GM06990 (cell line): ENCODE measurements around the gene AUTS2.

Experiments used
- DNase-seq: peaks from one replicate; pipeline ENCODE4 v3.0.0-alpha.2; 2011; ENCODE audit not compliant: insufficient read length; ENCODE audit errors: extremely low read depth
- H3K27me3 ChIP-seq: replicated peaks from 2 replicates; pipeline ENCODE4 v1.6.0; 2011; ENCODE audit warnings: low read length; ENCODE audit not compliant: control insufficient read depth, insufficient read depth
- H3K36me3 ChIP-seq: 2 replicates; pipeline ENCODE4 v1.5.1; 2011; ENCODE audit warnings: low read length; ENCODE audit not compliant: control insufficient read depth, insufficient read depth
- H3K4me3 ChIP-seq: replicated peaks from 2 replicates; pipeline ENCODE4 v1.5.1; 2011; ENCODE audit warnings: low read depth, mild to moderate bottlenecking, control low read depth, low read length
- TF ChIP-seq, protein P1 (sequence below): IDR thresholded peaks from 2 replicates; pipeline ENCODE4 v1.5.1; 2011; ENCODE audit warnings: low read length, control low read depth, mild to moderate bottlenecking, inconsistent platforms; ENCODE audit not compliant: insufficient read depth, poor library complexity, severe bottlenecking

The AUTS2 gene

DNA sequence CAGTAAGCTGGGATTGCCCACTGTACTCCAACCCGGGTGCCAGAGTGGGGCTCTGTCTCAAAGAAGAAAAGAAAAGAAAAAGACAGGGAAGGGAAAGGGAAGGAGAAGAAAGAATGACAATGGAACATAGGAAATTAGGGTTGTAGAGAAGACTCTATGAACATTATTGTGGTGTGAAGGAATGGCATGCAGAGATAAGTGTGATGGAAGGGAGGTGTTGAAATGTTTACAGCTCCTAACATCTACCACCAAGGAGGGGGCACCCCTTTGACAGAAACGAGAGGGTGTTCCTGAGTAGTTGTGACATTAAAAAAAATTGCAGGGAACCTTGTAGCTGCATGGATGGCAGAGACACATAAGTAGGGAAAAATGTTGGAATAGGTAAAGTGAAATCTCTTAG is 27.5 kb downstream of the AUTS2 start:
- Histone ChIP-seq H3K27me3 (no peaks in the 10 kb centered on the region), H3K36me3 (no peaks in the 10 kb centered on the region), H3K4me3 (no peak overlapping the region)
- TF ChIP-seq, protein P1, sequence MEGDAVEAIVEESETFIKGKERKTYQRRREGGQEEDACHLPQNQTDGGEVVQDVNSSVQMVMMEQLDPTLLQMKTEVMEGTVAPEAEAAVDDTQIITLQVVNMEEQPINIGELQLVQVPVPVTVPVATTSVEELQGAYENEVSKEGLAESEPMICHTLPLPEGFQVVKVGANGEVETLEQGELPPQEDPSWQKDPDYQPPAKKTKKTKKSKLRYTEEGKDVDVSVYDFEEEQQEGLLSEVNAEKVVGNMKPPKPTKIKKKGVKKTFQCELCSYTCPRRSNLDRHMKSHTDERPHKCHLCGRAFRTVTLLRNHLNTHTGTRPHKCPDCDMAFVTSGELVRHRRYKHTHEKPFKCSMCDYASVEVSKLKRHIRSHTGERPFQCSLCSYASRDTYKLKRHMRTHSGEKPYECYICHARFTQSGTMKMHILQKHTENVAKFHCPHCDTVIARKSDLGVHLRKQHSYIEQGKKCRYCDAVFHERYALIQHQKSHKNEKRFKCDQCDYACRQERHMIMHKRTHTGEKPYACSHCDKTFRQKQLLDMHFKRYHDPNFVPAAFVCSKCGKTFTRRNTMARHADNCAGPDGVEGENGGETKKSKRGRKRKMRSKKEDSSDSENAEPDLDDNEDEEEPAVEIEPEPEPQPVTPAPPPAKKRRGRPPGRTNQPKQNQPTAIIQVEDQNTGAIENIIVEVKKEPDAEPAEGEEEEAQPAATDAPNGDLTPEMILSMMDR, result no peak
- no peak for DNase-seq

GRCh38 chr7:69630292-69630691 is 32.0 kb downstream of the AUTS2 start:
- Histone ChIP-seq H3K4me3 (no peak overlapping the region), H3K27me3 (no peaks in the 10 kb centered on the region), H3K36me3 (no peaks in the 10 kb centered on the region)
- DNase-seq, result no peak
- TF ChIP-seq, protein P1, result no peak

- TF ChIP-seq, protein P1, result no peak
Observed at GRCh38 chr7:69631131-69631530, 32.9 kb downstream of the AUTS2 start.

DNA sequence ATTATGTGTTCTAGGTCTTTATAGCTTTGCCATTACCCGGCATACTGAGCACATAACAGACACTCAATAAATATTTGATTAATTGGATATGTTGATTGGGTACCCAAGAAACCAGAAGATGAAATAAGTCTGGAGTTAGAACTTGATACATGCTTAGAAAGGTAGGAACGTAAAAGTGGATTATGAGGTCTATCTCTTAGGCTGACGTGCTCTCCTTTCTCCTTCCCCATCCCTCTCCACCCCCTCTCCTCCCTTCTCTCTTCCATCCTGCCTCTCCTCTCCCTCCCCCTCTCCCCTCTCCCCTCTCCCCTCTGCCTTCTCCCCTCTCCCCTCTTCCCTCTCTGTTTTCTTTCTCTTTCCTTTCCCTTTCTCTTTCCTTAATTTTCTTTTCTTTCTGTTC is 34.0 kb downstream of the AUTS2 start:
- TF ChIP-seq, protein P1, result no peak
- Histone ChIP-seq H3K36me3 (no peaks in the 10 kb centered on the region), H3K27me3 (no peaks in the 10 kb centered on the region), H3K4me3 (no peak overlapping the region)
- DNase-seq, result no peak

More at GRCh38 chr7:69631131-69631530, 32.9 kb downstream of the AUTS2 start:
- Histone ChIP-seq H3K27me3 (no peaks in the 10 kb centered on the region), H3K4me3 (no peak overlapping the region), H3K36me3 (no peaks in the 10 kb centered on the region)
- DNase-seq, result no peak

- DNase-seq, result no peak
- no peak overlapping the region for H3K4me3 ChIP-seq
- TF ChIP-seq, protein P1, result no peak
Observed at GRCh38 chr7:69633122-69633831, 35.0 kb downstream of the AUTS2 start.

More at GRCh38 chr7:69633122-69633831, 35.0 kb downstream of the AUTS2 start:
- H3K36me3 ChIP-seq, result no peaks in the 10 kb centered on the region
- H3K27me3 ChIP-seq, result no peaks in the 10 kb centered on the region
